GM12878 (cell line): Measurements from ENCODE around the gene OPCML. TPM values are rescaled to one million over a fixed set of nuclear protein-coding genes. Genes with fewer than 3 reads are reported as not detected.

ENCODE experiments used
- ATAC-seq: fragments of 200-7000 bp; cut with Tn5 transposase; 3 replicates; pipeline ENCODE4 v1.9.1; 2020; ENCODE audit warnings: mild to moderate bottlenecking, moderate library complexity
- BruUV-seq: library from RNA; stranded (reverse); fragments of 400-500 nt; replicated peaks from 2 replicates; lab custom pipeline; 2021; lab: Mats Ljungman, UMichigan
- CTCF ChIA-PET: fragments of 300-600 bp; sonication (Branson Sonifier 250); formaldehyde crosslinking; extraction: SDS; loops from one replicate; lab custom pipeline; 2021; ENCODE audit warnings: inconsistent platforms; lab: Yijun Ruan, JAX
- POLR2A ChIA-PET: fragments of 350-600 bp; formaldehyde crosslinking; extraction: SDS; loops from one replicate; lab custom pipeline; 2021; ENCODE audit warnings: inconsistent platforms; lab: Charles Lee
- RAD21 ChIA-PET: fragments of 300-600 bp; sonication (Branson Sonifier 250); formaldehyde crosslinking; loops from one replicate; lab custom pipeline; 2023; ENCODE audit warnings: antibody characterized with exemption; ENCODE audit not compliant: unreplicated experiment; lab: Charles Lee
- SMC1A ChIA-PET: fragments of 300-600 bp; sonication (Branson Sonifier 250); formaldehyde crosslinking; loops from one replicate; lab custom pipeline; 2023; ENCODE audit not compliant: unreplicated experiment, uncharacterized antibody; lab: Charles Lee
- DNase-seq: peaks from one replicate; pipeline ENCODE4 v3.0.0-alpha.2; 2011; ENCODE audit warnings: low read depth, low spot score
- FAIRE-seq: peaks from 3 replicates; lab custom pipeline; 2011; peaks lifted over from hg19 to GRCh38; lab: Jason Lieb, UNC
- H2AFZ ChIP-seq: 2 replicates; pipeline ENCODE4 v1.6.0; 2011; ENCODE audit warnings: low read depth, low read length, control low read depth; ENCODE audit not compliant: control insufficient read depth
- H3K27ac ChIP-seq: 2 replicates; pipeline ENCODE4 v1.5.1; 2011; ENCODE audit warnings: control low read depth; ENCODE audit not compliant: control insufficient read depth, insufficient read depth
- H3K27me3 ChIP-seq, 2 experiments: replicated peaks in 1 of 2; 2 replicates each; pipeline versions ENCODE4 v1.6.0 to v1.6.1; 2011; ENCODE audit warnings: low read length in 1 of 2; ENCODE audit not compliant: control insufficient read depth in 2 of 2, insufficient read depth in 2 of 2
- H3K36me3 ChIP-seq, 2 experiments: 2 replicates each; pipeline ENCODE4 v1.5.1; 2011; ENCODE audit warnings: low read length in 1 of 2; ENCODE audit not compliant: control insufficient read depth in 2 of 2, insufficient read depth in 2 of 2
- H3K4me1 ChIP-seq: 2 replicates; pipeline ENCODE4 v1.6.1; 2011; ENCODE audit warnings: mild to moderate bottlenecking, low read length, moderate library complexity, mixed read lengths; ENCODE audit not compliant: control insufficient read depth, insufficient read depth
- H3K4me2 ChIP-seq: 2 replicates; pipeline ENCODE4 v1.6.0; 2011; ENCODE audit warnings: control low read depth; ENCODE audit not compliant: control insufficient read depth, insufficient read depth
- H3K4me3 ChIP-seq: fragments of 200-600 bp; sonication (generic); 2 replicates; pipeline ENCODE4 v1.5.1; 2016
- H3K79me2 ChIP-seq: 2 replicates; pipeline ENCODE4 v1.6.0; 2011; ENCODE audit warnings: low read length; ENCODE audit not compliant: control insufficient read depth, insufficient read depth
- H3K9ac ChIP-seq: 2 replicates; pipeline ENCODE4 v1.8.0; 2011; ENCODE audit warnings: low read length, control low read depth, mixed read lengths; ENCODE audit not compliant: control insufficient read depth, insufficient read depth
- H3K9me3 ChIP-seq: replicated peaks from 3 replicates; pipeline ENCODE4 v1.5.1; 2011; ENCODE audit warnings: mild to moderate bottlenecking, low read length; ENCODE audit not compliant: control insufficient read depth, insufficient read depth
- H4K20me1 ChIP-seq: 2 replicates; pipeline ENCODE4 v1.6.0; 2011; ENCODE audit not compliant: control insufficient read depth, insufficient read depth
- CBX3 ChIP-seq: fragments of 200-600 bp; sonication (generic); IDR thresholded peaks from 2 replicates; pipeline ENCODE4 v1.6.1; 2016; ENCODE audit warnings: low read depth, borderline replicate concordance
- CUX1 ChIP-seq: IDR thresholded peaks from 2 replicates; pipeline ENCODE4 v1.6.1; 2012; ENCODE audit warnings: improper control_type of control experiment, low read depth, low read length; ENCODE audit not compliant: insufficient replicate concordance
- HCFC1 ChIP-seq: fragments of 150-350 bp; IDR thresholded peaks from 2 replicates; pipeline ENCODE4 v1.6.1; 2014; ENCODE audit warnings: low read length
- MXI1 ChIP-seq: fragments of 150-350 bp; IDR thresholded peaks from 2 replicates; pipeline ENCODE4 v1.6.1; 2011; ENCODE audit warnings: low read depth, mild to moderate bottlenecking, inconsistent platforms, low read length, improper control_type of control experiment
- NR2C1 ChIP-seq: fragments of 450-650 bp; IDR thresholded peaks from 2 replicates; pipeline ENCODE4 v1.6.1; 2017; ENCODE audit warnings: antibody characterized with exemption, mild to moderate bottlenecking, moderate library complexity
- NRF1 ChIP-seq: conservative IDR thresholded peaks from 2 replicates; pipeline ENCODE4 v1.6.1; 2011; ENCODE audit warnings: mild to moderate bottlenecking, low read depth, low read length, improper control_type of control experiment
- SUZ12 ChIP-seq: fragments of 200-600 bp; sonication (generic); IDR thresholded peaks from one replicate; pipeline ENCODE4 v1.6.1; 2018; ENCODE audit warnings: antibody characterized with exemption, mild to moderate bottlenecking; ENCODE audit not compliant: unreplicated experiment
- WGBS: methylation state at CpG from one replicate; pipeline ENCODE4 v1.1.6; 2016; ENCODE audit warnings: low lambda C conversion rate; ENCODE audit not compliant: insufficient replicate concordance, insufficient coverage; ENCODE audit errors: missing lambda C conversion rate; 5-methylcytosine and 5-hydroxymethylcytosine counted together
- in situ Hi-C: fragments of 300-500 bp; cut with MboI; formaldehyde crosslinking; loops from 9 replicates; pipeline ENCODE4 v1.14.3; 2018; ENCODE audit warnings: mixed read lengths
- intact Hi-C: fragments of 100-400 bp; cut with micrococcal nuclease; formaldehyde crosslinking; loops from one replicate; pipeline ENCODE4 v1.14.2; 2022; ENCODE audit not compliant: unreplicated experiment
- polyA plus RNA-seq, 11 experiments: library from polyadenylated mRNA; depleted of rRNA in 4 of 11; unstranded in 6 of 11; stranded (reverse) in 5 of 11; fragments of >200 nt; fragmentation: Nextera tagmentation in 4 of 11; fragmentation: Illumina TruSeq in 1 of 11; extraction: Ambion mirVana in 4 of 11; extraction: Trizol in 1 of 11; gene quantifications; 1 replicate in 1 of 11; 2 replicates in 10 of 11; pipeline versions ENCODE4 v1.2.1 to v1.2.3, GENCODE V29; 2011 to 2016; ENCODE audit warnings: inconsistent platforms in 2 of 11, missing spikeins in 2 of 11, low read depth in 1 of 11
- total RNA-seq, 4 experiments: library from RNA; depleted of rRNA in 3 of 4; stranded (reverse); fragments of >200 nt in 3 of 4; fragmentation: Illumina TruSeq in 1 of 4; extraction: Trizol in 1 of 4; gene quantifications; 2 replicates each; pipeline versions ENCODE4 v1.2.1 to v1.2.3, GENCODE V29; 2013 to 2021

OPCML gene
- total and polyA plus RNA-seq, 10 of the 15 experiments (the other 5 are each of a cell fraction or from before 2014, with no cell fraction given) = 0.84 TPM; not detected in 9

GRCh38 chr11:132898676-132899075, 633.6 kb downstream of the OPCML start (continued):
- TF ChIP-seq MXI1 (no peak), SUZ12 (no peak), CUX1 (no peak)
- TF ChIP-seq, all 136 proteins: peak for 0

- RAD21 ChIA-PET = no interaction called here
- DNase-seq (no peak), FAIRE-seq (no peak), ATAC-seq (no peak)
- no peak overlapping the region for H3K9ac ChIP-seq
- SMC1A ChIA-PET = no interaction called here
- H3K4me1 ChIP-seq = no peaks in the 10 kb centered on the region
- in situ Hi-C loops (no loop called here), intact Hi-C loops (no loop called here)
- no peak overlapping the region for H3K27ac ChIP-seq
- no peaks in the 10 kb centered on the region for H3K79me2 ChIP-seq
- H3K36me3 ChIP-seq = no peaks in the 10 kb centered on the region
- H4K20me1 ChIP-seq = no peaks in the 10 kb centered on the region
- WGBS = 2% methylated on average over 4 of the region's 4 CpGs
- no TSS peak for BruUV-seq
- POLR2A ChIA-PET = no interaction called here
- CTCF ChIA-PET = no interaction called here
- H3K9me3 ChIP-seq = no peaks in the 10 kb centered on the region
- no peak overlapping the region for H3K4me3 ChIP-seq
- H2AFZ ChIP-seq = no peak overlapping the region
- TF ChIP-seq NR2C1 = no peak
- TF ChIP-seq HCFC1 = no peak
- no peak for TF ChIP-seq NRF1
- TF ChIP-seq CBX3 = no peak
- TF ChIP-seq, all 136 proteins: peak for 0
- no peak overlapping the region for H3K4me2 ChIP-seq
- H3K27me3 ChIP-seq = no peaks in the 10 kb centered on the region
These were observed 634.3 kb downstream of the OPCML start for GRCh38 chr11:132898021-132898420.
